ENCODE results near the gene OR2A25. TPM values are rescaled to one million over a fixed set of nuclear protein-coding genes. Genes with fewer than 3 reads are reported as not detected.

The OR2A25 gene, protein sequence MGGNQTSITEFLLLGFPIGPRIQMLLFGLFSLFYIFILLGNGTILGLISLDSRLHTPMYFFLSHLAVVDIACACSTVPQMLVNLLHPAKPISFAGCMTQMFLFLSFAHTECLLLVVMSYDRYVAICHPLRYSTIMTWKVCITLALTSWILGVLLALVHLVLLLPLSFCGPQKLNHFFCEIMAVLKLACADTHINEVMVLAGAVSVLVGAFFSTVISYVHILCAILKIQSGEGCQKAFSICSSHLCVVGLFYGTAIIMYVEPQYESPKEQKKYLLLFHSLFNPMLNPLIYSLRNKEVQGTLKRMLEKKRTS
- total RNA-seq (not detected), polyA plus RNA-seq (not detected)

DNA sequence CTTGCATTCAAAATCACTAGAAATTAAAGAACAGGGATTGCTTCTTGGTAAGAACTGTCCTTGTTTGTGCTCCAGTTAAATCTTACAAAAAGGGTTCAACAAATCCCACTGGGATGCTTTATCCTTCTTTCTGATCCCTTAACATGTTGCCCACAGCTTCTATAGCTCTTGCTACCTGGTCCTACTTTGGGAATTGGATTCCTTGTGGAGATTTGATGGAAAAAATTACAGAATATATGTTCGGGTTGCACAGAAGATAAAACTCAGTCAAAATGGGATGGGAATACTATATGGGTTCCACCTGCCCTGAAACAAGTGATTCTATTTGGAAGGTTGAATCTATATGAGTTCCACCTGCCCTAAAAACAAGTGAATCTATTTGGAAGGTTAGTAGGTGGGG, at the start of gene OR2A25:
Gene OR2A25 (plus strand): TSS at position 301 of the 400 bp plus-strand sequence. CDS start 4,409 bp downstream, outside the sequence.
- H3K9me3 Mint-ChIP-seq, result no peaks in the 10 kb centered on the region
- intact Hi-C loops (cut with micrococcal nuclease), result no loop called here
- POLR2A ChIA-PET (ENCODE audit: partially characterized antibody), result no interaction called here

DNA sequence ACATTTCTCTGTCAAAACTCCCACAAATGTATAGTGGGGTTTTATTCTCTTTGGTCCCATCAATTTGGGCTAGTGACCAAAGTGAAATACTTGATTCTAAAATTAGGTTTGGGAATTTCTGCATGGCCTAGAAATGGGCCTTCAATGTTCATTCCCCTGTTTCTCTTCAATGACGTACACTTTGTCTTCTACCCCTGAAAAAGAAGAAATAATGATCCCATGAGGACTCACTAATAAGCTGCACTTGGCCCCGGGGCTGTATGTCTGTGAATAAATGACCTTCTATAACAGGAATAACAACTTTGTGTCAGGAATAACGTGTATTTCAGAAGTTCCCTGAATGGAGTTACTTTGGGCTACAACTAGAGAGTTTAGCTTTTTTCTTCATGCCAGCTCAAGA, 49.3 kb upstream of the OR2A25 start:
- ChIA-PET POLR2A (ENCODE audit: partially characterized antibody) (no interaction called here), CTCF (ENCODE audit: partially characterized antibody) (no interaction called here)
- no peaks in the 10 kb centered on the region for H3K4me1 Mint-ChIP-seq
- Histone ChIP-seq H3K27ac (ENCODE audit: low read depth, low read length) (no peak overlapping the region), H3K4me1 (ENCODE audit: insufficient read depth, low read length) (no peaks in the 10 kb centered on the region), H3K9me3 (ENCODE audit: control insufficient read depth in 1 of 2, low read length in 2 of 2) (no peaks in the 10 kb centered on the region), H3K4me3 (ENCODE audit: low read length in 2 of 2) (no peak overlapping the region), H3K27me3 (ENCODE audit: insufficient read depth, low read length) (no peaks in the 10 kb centered on the region), H3K36me3 (ENCODE audit: insufficient read depth, low read length) (no peaks in the 10 kb centered on the region)
- H3K9me3 Mint-ChIP-seq, result peaks cover 0 to 5% (median 0%) of the 10 kb centered on the region in 8 donors
- peaks cover 2% of the 10 kb centered on the region in 2 donors for H3K27me3 Mint-ChIP-seq
- H3K36me3 Mint-ChIP-seq, result no peaks in the 10 kb centered on the region
- DNase-seq, result no peak
- no peak overlapping the region for H3K4me3 Mint-ChIP-seq
- intact Hi-C loops (cut with micrococcal nuclease), result no loop called here
- no peak overlapping the region for H3K27ac Mint-ChIP-seq

More for the DNA sequence above, at the start of gene OR2A25:
- no peaks in the 10 kb centered on the region for H3K27me3 ChIP-seq (ENCODE audit: insufficient read depth, low read length)
- no peaks in the 10 kb centered on the region for H3K36me3 ChIP-seq (ENCODE audit: insufficient read depth, low read length)
- Mint-ChIP-seq H3K36me3 (no peaks in the 10 kb centered on the region), H3K4me3 (no peak within 1 kb of the TSS), H3K4me1 (no peaks in the 10 kb centered on the region), H3K27ac (no peak within 1 kb of the TSS), H3K27me3 (peaks cover 7 to 8% of the 10 kb centered on the region in 2 donors)
- CTCF ChIA-PET (ENCODE audit: partially characterized antibody), result no interaction called here
- DNase-seq, result no peak
- H3K4me3 ChIP-seq (ENCODE audit: low read length in 2 of 2), result no peak within 1 kb of the TSS
- no peaks in the 10 kb centered on the region for H3K4me1 ChIP-seq (ENCODE audit: insufficient read depth, low read length)
- H3K27ac ChIP-seq (ENCODE audit: low read depth, low read length), result no peak within 1 kb of the TSS
- H3K9me3 ChIP-seq (ENCODE audit: control insufficient read depth in 1 of 2, low read length in 2 of 2), result no peaks in the 10 kb centered on the region

DNA sequence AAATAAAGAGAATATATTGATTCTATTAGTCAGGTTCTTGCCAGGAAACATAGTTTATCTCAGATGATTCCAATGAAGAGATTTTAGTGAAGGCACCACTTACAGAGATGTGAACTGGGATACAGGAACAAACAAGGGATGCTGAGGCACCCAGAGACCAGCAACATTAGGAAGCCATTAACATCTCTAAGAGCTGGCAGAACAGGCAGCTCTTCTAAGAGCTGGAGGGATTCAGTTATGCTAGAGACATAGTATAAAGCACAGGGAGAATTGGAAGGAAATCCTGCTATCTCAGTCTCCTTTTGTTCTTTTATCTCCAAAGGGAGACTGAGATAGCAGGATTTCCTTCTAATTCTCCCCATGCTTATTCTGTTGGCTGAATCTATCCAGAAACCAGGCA, 47.4 kb upstream of the OR2A25 start:
- H3K27me3 ChIP-seq (ENCODE audit: insufficient read depth, low read length), result no peaks in the 10 kb centered on the region
- no peak overlapping the region for H3K27ac ChIP-seq (ENCODE audit: low read depth, low read length)
- Mint-ChIP-seq H3K9me3 (peaks cover 0 to 5% (median 0%) of the 10 kb centered on the region in 8 donors), H3K27me3 (peaks cover 2% of the 10 kb centered on the region in 2 donors), H3K36me3 (no peaks in the 10 kb centered on the region), H3K4me3 (no peak overlapping the region), H3K4me1 (no peaks in the 10 kb centered on the region), H3K27ac (no peak overlapping the region)
- H3K36me3 ChIP-seq (ENCODE audit: insufficient read depth, low read length), result no peaks in the 10 kb centered on the region
- no peaks in the 10 kb centered on the region for H3K4me1 ChIP-seq (ENCODE audit: insufficient read depth, low read length)
- no peak for DNase-seq
- ChIA-PET CTCF (ENCODE audit: partially characterized antibody) (interaction anchor here (0.5 kb wide), 1 partner anchor 686 kb away, joined by 3 read pairs; no protein-coding TSS in a partner anchor), POLR2A (ENCODE audit: partially characterized antibody) (no interaction called here)
- intact Hi-C loops (cut with micrococcal nuclease), result no loop called here
- no peak overlapping the region for H3K4me3 ChIP-seq (ENCODE audit: low read length in 2 of 2)
- no peaks in the 10 kb centered on the region for H3K9me3 ChIP-seq (ENCODE audit: control insufficient read depth in 1 of 2, low read length in 2 of 2)

DNA sequence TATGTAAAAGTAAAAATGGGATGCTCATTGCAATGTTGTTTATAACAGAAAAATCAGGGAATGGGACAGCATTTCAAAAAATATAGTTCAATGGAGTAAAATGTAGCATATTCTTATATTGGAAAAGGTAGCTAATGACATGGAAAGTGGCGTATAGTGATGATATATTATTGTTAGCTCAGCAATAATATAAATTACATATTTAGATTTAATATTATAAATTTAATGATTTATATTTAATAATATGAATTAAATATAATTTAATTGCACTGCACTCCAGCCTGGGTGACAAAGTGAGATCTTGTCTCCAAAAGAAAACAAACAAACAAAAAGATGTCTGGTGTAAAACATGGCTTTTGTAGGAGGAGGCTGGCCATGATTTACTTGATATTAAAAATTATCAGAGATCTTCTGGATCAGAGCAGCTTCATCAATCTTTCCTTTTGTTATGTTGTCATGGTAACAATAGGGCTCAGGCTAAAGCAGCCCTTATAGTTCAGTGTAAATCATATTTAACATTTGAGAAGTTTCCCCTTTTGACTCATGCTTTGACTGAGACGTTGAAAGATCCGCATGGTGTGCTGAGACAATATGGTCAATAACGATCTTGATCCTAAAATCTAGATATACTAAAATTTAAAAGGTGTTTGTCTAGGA, 46.3 kb upstream of the OR2A25 start:
- no peak overlapping the region for H3K4me3 Mint-ChIP-seq
- peaks cover 0 to 5% (median 0%) of the 10 kb centered on the region in 8 donors for H3K9me3 Mint-ChIP-seq
- H3K36me3 ChIP-seq (ENCODE audit: insufficient read depth, low read length), result no peaks in the 10 kb centered on the region
- no peaks in the 10 kb centered on the region for H3K9me3 ChIP-seq (ENCODE audit: control insufficient read depth in 1 of 2, low read length in 2 of 2)
- ChIA-PET POLR2A (ENCODE audit: partially characterized antibody) (no interaction called here), CTCF (ENCODE audit: partially characterized antibody) (no interaction called here)
- no peaks in the 10 kb centered on the region for H3K4me1 ChIP-seq (ENCODE audit: insufficient read depth, low read length)
- DNase-seq, result no peak
- H3K4me1 Mint-ChIP-seq, result no peaks in the 10 kb centered on the region
- intact Hi-C loops (cut with micrococcal nuclease), result no loop called here
- H3K36me3 Mint-ChIP-seq, result no peaks in the 10 kb centered on the region
- no peaks in the 10 kb centered on the region for H3K27me3 ChIP-seq (ENCODE audit: insufficient read depth, low read length)
- H3K27ac Mint-ChIP-seq, result no peak overlapping the region
- peaks cover 2% of the 10 kb centered on the region in 2 donors for H3K27me3 Mint-ChIP-seq
- no peak overlapping the region for H3K4me3 ChIP-seq (ENCODE audit: low read length in 2 of 2)
- no peak overlapping the region for H3K27ac ChIP-seq (ENCODE audit: low read depth, low read length)

DNA sequence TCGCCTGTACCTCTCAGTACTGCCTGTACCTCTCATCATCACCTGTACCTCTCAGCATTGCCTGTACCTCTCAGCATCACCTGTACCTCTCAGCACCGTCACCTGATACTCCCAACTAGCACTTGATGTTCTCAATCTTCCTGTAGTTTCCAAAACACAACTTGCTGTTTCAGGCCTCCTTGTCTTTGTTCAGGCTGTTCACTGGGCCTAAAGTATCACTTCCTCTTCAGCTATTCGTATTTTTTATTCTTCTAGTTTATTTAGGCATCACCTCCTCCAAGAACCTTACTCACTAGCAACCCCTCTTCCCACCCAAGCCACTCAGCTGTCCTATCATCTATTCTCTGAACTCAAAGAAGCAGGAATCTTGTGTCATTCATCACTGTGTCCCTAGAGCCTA, 45.4 kb upstream of the OR2A25 start:
- H3K9me3 Mint-ChIP-seq, result no peaks in the 10 kb centered on the region
- H3K4me1 Mint-ChIP-seq, result no peaks in the 10 kb centered on the region
- no peak overlapping the region for H3K4me3 ChIP-seq (ENCODE audit: low read length in 2 of 2)
- no peak overlapping the region for H3K27ac ChIP-seq (ENCODE audit: low read depth, low read length)
- DNase-seq, result no peak
- no peak overlapping the region for H3K27ac Mint-ChIP-seq
- H3K4me3 Mint-ChIP-seq, result no peak overlapping the region
- H3K27me3 Mint-ChIP-seq, result peaks cover under 1 to 3% of the 10 kb centered on the region in 2 donors
- H3K36me3 ChIP-seq (ENCODE audit: insufficient read depth, low read length), result no peaks in the 10 kb centered on the region
- intact Hi-C loops (cut with micrococcal nuclease), result no loop called here
- H3K9me3 ChIP-seq (ENCODE audit: control insufficient read depth in 1 of 2, low read length in 2 of 2), result no peaks in the 10 kb centered on the region
- no peaks in the 10 kb centered on the region for H3K36me3 Mint-ChIP-seq
- ChIA-PET POLR2A (ENCODE audit: partially characterized antibody) (no interaction called here), CTCF (ENCODE audit: partially characterized antibody) (no interaction called here)
- H3K4me1 ChIP-seq (ENCODE audit: insufficient read depth, low read length), result no peaks in the 10 kb centered on the region
- H3K27me3 ChIP-seq (ENCODE audit: insufficient read depth, low read length), result no peaks in the 10 kb centered on the region

DNA sequence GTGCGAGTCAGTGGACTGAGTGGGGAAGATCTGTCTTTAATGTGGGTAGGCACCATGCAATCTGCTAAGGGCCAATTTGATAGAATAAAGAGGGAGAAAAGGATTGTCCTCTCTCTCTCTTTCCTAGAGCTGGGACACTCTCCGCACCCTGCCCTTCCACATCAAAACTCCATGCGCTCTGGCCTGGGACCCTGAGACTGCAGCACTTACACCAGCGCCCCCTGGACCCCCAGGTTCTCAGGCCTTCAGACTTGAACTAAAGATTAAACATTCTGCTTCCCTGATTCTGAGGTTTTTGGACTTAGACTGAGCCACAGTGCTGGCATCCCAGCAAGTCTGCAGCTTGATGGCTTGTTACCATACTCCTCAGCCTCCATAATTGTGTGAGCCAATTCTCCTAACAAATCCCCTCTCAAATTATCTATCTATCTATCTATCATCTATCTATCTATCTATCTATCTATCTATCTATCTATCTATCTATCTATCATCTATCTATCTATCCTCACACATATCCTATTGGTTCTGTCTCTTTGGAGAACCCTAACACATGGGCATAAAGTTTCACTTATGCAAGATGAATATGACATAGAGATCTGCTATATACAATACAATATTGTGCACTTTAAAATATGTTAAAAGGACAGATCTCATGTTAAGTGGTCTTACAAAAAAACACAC, 43.3 kb upstream of the OR2A25 start:
- no peak overlapping the region for H3K27ac ChIP-seq (ENCODE audit: low read depth, low read length)
- no peaks in the 10 kb centered on the region for H3K36me3 ChIP-seq (ENCODE audit: insufficient read depth, low read length)
- H3K27me3 ChIP-seq (ENCODE audit: insufficient read depth, low read length), result no peaks in the 10 kb centered on the region
- H3K36me3 Mint-ChIP-seq, result no peaks in the 10 kb centered on the region
- H3K27ac Mint-ChIP-seq, result no peak overlapping the region
- DNase-seq, result no peak
- ChIA-PET CTCF (ENCODE audit: partially characterized antibody) (interaction anchor here (1.3 kb wide), 1 partner anchor 290 kb away, joined by 3 read pairs; no protein-coding TSS in a partner anchor), POLR2A (ENCODE audit: partially characterized antibody) (no interaction called here)
- no peak overlapping the region for H3K4me3 Mint-ChIP-seq
- intact Hi-C loops (cut with micrococcal nuclease), result no loop called here
- peaks cover 1 to 4% of the 10 kb centered on the region in 2 donors for H3K27me3 Mint-ChIP-seq
- no peak overlapping the region for H3K4me3 ChIP-seq (ENCODE audit: low read length in 2 of 2)
- H3K4me1 ChIP-seq (ENCODE audit: insufficient read depth, low read length), result no peaks in the 10 kb centered on the region
- no peaks in the 10 kb centered on the region for H3K4me1 Mint-ChIP-seq
- no peaks in the 10 kb centered on the region for H3K9me3 Mint-ChIP-seq
- H3K9me3 ChIP-seq (ENCODE audit: control insufficient read depth in 1 of 2, low read length in 2 of 2), result no peaks in the 10 kb centered on the region

DNA sequence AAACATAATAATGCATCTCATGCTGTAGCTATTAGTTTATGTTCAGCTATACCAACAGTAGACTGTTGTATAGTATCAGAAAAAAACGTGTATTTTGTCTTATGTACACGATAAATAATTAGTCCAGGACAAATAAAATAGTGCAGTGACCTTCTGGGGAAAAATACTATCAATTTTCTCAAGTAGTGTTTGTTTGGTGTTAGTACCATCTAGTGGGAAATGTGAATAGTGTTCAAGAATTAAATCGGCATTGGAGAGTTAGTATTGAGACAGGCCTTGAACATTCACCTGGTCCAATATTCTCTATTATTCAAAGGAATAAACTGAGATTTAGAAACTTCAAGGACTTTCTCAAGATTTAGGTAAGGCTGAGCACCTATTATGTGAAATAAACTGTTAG, 42.5 kb upstream of the OR2A25 start:
- Mint-ChIP-seq H3K9me3 (no peaks in the 10 kb centered on the region), H3K4me1 (no peaks in the 10 kb centered on the region), H3K27ac (no peak overlapping the region), H3K4me3 (no peak overlapping the region), H3K27me3 (peaks cover 4% of the 10 kb centered on the region in 2 donors), H3K36me3 (no peaks in the 10 kb centered on the region)
- intact Hi-C loops (cut with micrococcal nuclease), result no loop called here
- no peak overlapping the region for H3K27ac ChIP-seq (ENCODE audit: low read depth, low read length)
- no peaks in the 10 kb centered on the region for H3K4me1 ChIP-seq (ENCODE audit: insufficient read depth, low read length)
- no peak overlapping the region for H3K4me3 ChIP-seq (ENCODE audit: low read length in 2 of 2)
- no peak for DNase-seq
- CTCF ChIA-PET (ENCODE audit: partially characterized antibody), result interaction anchor here (1.3 kb wide), 1 partner anchor 291 kb away, joined by 3 read pairs; no protein-coding TSS in a partner anchor
- H3K27me3 ChIP-seq (ENCODE audit: insufficient read depth, low read length), result no peaks in the 10 kb centered on the region
- H3K36me3 ChIP-seq (ENCODE audit: insufficient read depth, low read length), result no peaks in the 10 kb centered on the region
- POLR2A ChIA-PET (ENCODE audit: partially characterized antibody), result no interaction called here
- no peaks in the 10 kb centered on the region for H3K9me3 ChIP-seq (ENCODE audit: control insufficient read depth in 1 of 2, low read length in 2 of 2)
